HG03108 (cell line): ENCODE results near the gene IL17RD.

Experiments used
- ATAC-seq: cut with Tn5 transposase; IDR thresholded peaks from one replicate; pipeline ENCODE4 v1.9.1; 2021; ENCODE audit warnings: moderate library complexity; ENCODE audit not compliant: unreplicated experiment

IL17RD gene

GRCh38 chr3:57164657-57165573 is at the start of gene IL17RD:
Gene IL17RD, minus strand, starts transcription at chr3:57165353. Its CDS starts 67 bp downstream, at chr3:57165286.
- no peak for ATAC-seq

GRCh38 chr3:57206423-57206822 is 41.3 kb upstream of the IL17RD start:
- ATAC-seq: peak; percentile 52

GRCh38 chr3:57199895-57200297 is 34.7 kb upstream of the IL17RD start, which contains the start of gene HESX1:
Gene HESX1, minus strand, starts transcription at chr3:57199978. Its CDS starts 60 bp downstream, at chr3:57199918.
- ATAC-seq: no peak

- no peak for ATAC-seq
Observed at GRCh38 chr3:57194641-57195040, 29.5 kb upstream of the IL17RD start.

- ATAC-seq: no peak
Observed at GRCh38 chr3:57192028-57192427, 26.9 kb upstream of the IL17RD start.

GRCh38 chr3:57184526-57184925 is 19.4 kb upstream of the IL17RD start:
- ATAC-seq: no peak

- no peak for ATAC-seq
Observed at GRCh38 chr3:57179580-57180410, 14.6 kb upstream of the IL17RD start.

- no peak for ATAC-seq
Observed at GRCh38 chr3:57176045-57176444, 10.9 kb upstream of the IL17RD start.

- no peak for ATAC-seq
Observed at GRCh38 chr3:57173687-57174086, 8.5 kb upstream of the IL17RD start.

- ATAC-seq: no peak
Observed at GRCh38 chr3:57170946-57171345, 5.8 kb upstream of the IL17RD start.

- ATAC-seq: no peak
Observed at GRCh38 chr3:57169872-57170623, 4.9 kb upstream of the IL17RD start.

- ATAC-seq: no peak
Observed at GRCh38 chr3:57169108-57169507, 4.0 kb upstream of the IL17RD start.

- ATAC-seq: no peak
Observed at GRCh38 chr3:57168151-57168550, 3.0 kb upstream of the IL17RD start.

- no peak for ATAC-seq
Observed at GRCh38 chr3:57166660-57167059, 1.5 kb upstream of the IL17RD start.

- ATAC-seq: no peak
Observed at GRCh38 chr3:57165641-57166040, 488 bp upstream of the IL17RD start.

- ATAC-seq: no peak
Observed at GRCh38 chr3:57164217-57164656, 916 bp downstream of the IL17RD start.

GRCh38 chr3:57163751-57164150 is 1.4 kb downstream of the IL17RD start:
- no peak for ATAC-seq

GRCh38 chr3:57161915-57162314 is 3.2 kb downstream of the IL17RD start:
- ATAC-seq: no peak

GRCh38 chr3:57160765-57161538 is 4.2 kb downstream of the IL17RD start:
- ATAC-seq: no peak
